Large intestine (tissue), 3 donors: Measurements from ENCODE around the gene BRD1. TPM values are rescaled to one million over a fixed set of nuclear protein-coding genes. Genes with fewer than 3 reads are reported as not detected.

Source experiments
- DNase-seq, 2 donors: peaks; one replicate each; pipeline versions ENCODE4 v3.0.0 to v3.0.0-alpha.2; 2013
- H3K27ac ChIP-seq: one replicate; pipeline ENCODE4 v1.5.1; 2013; ENCODE audit warnings: low read length
- H3K27me3 ChIP-seq: 2 replicates; pipeline ENCODE4 v1.6.1; 2013; ENCODE audit warnings: low read length; ENCODE audit not compliant: control insufficient read depth, insufficient read depth
- H3K36me3 ChIP-seq: 2 replicates; pipeline ENCODE4 v1.6.1; 2013; ENCODE audit warnings: low read length; ENCODE audit not compliant: control insufficient read depth, insufficient read depth
- H3K4me1 ChIP-seq: one replicate; pipeline ENCODE4 v1.6.1; 2013; ENCODE audit warnings: low read length; ENCODE audit not compliant: control insufficient read depth, insufficient read depth
- H3K4me3 ChIP-seq: one replicate; pipeline ENCODE4 v1.5.1; 2013; ENCODE audit warnings: low read length
- H3K9me3 ChIP-seq: one replicate; pipeline ENCODE4 v1.6.1; 2013; ENCODE audit warnings: mild to moderate bottlenecking, low read depth, low read length, moderate library complexity; ENCODE audit not compliant: control insufficient read depth
- WGBS: methylation state at CpG from one replicate; pipeline ENCODE4 v1.1.5; 2013; ENCODE audit warnings: low lambda C conversion rate; ENCODE audit not compliant: insufficient coverage; 5-methylcytosine and 5-hydroxymethylcytosine counted together
- polyA plus RNA-seq: library from polyadenylated mRNA; unstranded; fragments of 120-200 nt; gene quantifications from one replicate; pipeline ENCODE4 v1.2.1, GENCODE V29; 2013

BRD1 gene
- polyA plus RNA-seq, 1 donor = 36.8 TPM

DNA sequence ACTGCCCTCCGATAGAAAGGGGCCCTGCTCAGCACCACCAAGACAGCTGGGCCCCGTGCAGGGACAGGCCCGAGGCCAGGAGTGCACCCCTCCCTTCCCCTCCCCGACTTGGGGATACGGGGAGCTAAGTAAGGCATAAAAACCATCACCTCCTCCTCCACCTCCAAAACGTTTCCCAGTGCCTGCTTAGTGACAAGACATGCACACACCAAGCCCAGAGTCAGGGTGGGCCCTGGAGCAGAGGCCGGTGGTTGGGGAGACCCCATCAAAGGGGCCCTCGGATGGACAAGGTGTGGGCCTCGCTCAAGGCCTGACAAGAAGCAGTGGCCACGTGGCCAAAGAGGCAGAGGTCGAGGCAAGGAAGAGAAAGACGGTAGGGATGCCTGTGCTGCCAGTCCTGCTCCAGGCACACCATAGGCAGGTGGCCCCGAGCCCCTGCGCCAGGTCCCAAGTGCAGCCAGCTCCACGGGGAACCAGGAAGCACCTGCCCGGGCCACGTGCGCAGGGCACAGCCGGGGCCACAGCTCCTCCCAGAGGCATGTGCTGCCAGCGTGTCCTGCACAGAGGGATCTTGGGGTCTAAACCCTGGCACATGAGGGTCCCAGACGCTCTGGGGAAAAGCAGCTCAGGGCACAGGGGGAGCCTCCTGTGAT, 53.0 kb downstream of the BRD1 start:
- H3K4me3 ChIP-seq = no peak overlapping the region
- DNase-seq = no peak
- no peaks in the 10 kb centered on the region for H3K27me3 ChIP-seq
- H3K9me3 ChIP-seq = peaks cover 11% of the 10 kb centered on the region
- no peaks in the 10 kb centered on the region for H3K4me1 ChIP-seq
- WGBS = no CpG with 5 or more reads among the region's 21 CpGs
- no peak overlapping the region for H3K27ac ChIP-seq
- H3K36me3 ChIP-seq = peaks cover 48% of the 10 kb centered on the region

DNA sequence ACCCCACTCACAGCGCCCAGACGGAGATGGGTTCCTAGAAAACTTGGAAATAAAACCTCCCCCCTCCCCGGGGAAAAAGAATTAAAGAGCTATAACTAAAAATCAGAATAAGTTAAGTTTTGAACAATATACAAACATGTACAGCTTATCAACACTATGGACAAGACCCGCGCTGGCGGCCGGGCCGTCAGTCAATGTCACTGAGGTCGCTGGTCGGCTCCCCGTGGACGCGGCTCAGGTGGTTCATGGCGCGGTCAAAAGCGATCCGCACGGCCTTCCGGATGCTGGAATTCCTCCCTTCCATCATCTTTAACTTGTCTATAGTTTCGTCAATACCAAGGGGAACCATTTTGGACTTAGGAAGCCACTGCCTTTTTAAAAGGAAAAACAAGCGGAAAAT, 53.6 kb downstream of the BRD1 start:
- peaks cover 45% of the 10 kb centered on the region for H3K36me3 ChIP-seq
- H3K9me3 ChIP-seq = peaks cover 11% of the 10 kb centered on the region
- WGBS = 100% methylated on average over 3 of the region's 21 CpGs
- H3K4me1 ChIP-seq = peaks cover 3% of the 10 kb centered on the region
- DNase-seq = no peak
- no peaks in the 10 kb centered on the region for H3K27me3 ChIP-seq
- H3K27ac ChIP-seq = no peak overlapping the region
- H3K4me3 ChIP-seq = no peak overlapping the region

DNA sequence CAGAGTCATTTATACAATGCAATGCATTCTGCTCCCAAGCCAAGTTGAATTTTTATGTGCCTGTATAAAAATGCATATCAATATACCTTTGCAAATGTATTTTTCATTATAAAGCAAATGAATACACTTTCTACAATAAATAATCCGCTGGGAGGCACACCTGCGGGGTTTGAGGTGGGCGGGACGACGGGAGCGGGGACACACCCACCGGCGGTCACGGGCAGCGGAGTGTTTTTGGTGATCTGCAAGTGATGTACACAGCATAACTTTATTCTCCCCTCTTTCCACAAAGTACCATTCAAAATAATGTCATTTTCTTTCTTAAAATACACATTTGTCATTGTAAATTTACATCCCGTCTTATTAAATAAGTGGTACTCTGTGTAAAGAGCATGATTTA, 54.1 kb downstream of the BRD1 start:
- no peak for DNase-seq

DNA sequence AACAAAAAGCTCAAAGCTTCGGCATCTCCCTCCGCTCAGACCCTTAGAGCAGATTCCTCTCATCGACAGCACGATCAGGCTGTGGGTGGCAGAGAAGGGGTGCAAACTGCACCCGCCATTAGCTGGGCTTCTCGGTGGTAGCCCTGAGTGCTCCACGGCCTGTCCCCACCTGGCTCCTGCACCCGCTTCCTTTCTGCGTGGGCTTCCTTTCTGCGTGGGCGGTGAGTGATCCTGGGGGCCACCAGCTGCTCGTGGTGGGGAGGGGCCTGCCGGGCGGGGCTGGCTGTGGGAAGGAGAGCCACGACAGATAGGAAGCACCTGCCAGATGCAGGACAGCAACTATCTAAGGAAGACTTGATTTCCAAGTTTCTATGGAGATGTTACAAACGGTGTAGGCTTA, 55.0 kb downstream of the BRD1 start:
- WGBS = no CpG with 5 or more reads among the region's 16 CpGs
- Histone ChIP-seq H3K9me3 (peaks cover 11% of the 10 kb centered on the region), H3K27ac (no peak overlapping the region), H3K36me3 (peaks cover 41% of the 10 kb centered on the region), H3K4me1 (peaks cover 4% of the 10 kb centered on the region), H3K27me3 (no peaks in the 10 kb centered on the region), H3K4me3 (no peak overlapping the region)
- no peak for DNase-seq

More for the DNA sequence above, 54.1 kb downstream of the BRD1 start:
- Histone ChIP-seq H3K36me3 (peaks cover 44% of the 10 kb centered on the region), H3K27me3 (no peaks in the 10 kb centered on the region), H3K27ac (no peak overlapping the region), H3K4me1 (peaks cover 4% of the 10 kb centered on the region), H3K9me3 (peaks cover 11% of the 10 kb centered on the region), H3K4me3 (no peak overlapping the region)
- WGBS = no CpG with 5 or more reads among the region's 11 CpGs

DNA sequence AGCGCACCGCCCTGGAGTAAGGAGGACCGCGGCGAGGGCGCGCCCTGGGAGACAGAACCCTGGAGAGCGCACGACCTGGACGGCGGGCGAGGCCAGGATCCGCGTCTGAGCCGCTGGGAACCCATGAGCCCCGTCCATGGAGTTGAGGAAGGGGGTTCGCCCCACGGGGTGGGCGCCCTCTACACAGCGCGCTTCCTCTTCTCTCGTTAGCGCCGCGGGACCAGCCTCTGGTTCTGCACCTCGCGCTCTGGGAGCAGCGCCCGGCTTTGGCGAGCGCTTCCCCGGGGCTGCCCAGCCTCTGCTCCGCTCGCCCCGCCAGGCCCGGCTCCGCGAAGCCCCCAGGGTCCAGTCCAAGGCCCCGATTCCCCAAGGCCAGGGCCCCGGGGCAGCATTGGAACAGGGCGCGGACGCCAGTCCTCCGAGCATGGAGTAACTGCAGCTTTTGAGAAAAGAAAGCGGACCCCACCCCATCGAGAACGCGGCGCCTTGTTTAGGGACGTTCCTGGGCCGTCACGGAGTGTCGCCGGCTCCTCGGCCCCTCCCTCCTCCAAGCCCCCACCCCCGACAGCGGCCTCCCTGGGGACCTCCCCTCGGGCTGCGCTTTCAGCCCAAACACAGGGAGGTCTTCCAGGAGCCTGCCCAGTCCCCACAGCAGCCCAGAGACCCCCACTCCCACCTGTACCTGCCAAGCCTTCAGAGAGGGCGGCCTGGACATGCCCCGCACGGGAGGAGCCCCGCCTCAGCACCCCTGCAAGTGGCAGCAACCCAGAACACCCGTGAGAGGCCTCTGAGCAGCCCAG, 56.2 kb downstream of the BRD1 start:
- peaks cover 29% of the 10 kb centered on the region for H3K36me3 ChIP-seq
- no peak overlapping the region for H3K27ac ChIP-seq
- H3K9me3 ChIP-seq = peaks cover 17% of the 10 kb centered on the region
- WGBS = no CpG with 5 or more reads among the region's 64 CpGs
- peaks cover 4% of the 10 kb centered on the region for H3K4me1 ChIP-seq
- no peaks in the 10 kb centered on the region for H3K27me3 ChIP-seq
- no peak overlapping the region for H3K4me3 ChIP-seq
- DNase-seq = no peak

DNA sequence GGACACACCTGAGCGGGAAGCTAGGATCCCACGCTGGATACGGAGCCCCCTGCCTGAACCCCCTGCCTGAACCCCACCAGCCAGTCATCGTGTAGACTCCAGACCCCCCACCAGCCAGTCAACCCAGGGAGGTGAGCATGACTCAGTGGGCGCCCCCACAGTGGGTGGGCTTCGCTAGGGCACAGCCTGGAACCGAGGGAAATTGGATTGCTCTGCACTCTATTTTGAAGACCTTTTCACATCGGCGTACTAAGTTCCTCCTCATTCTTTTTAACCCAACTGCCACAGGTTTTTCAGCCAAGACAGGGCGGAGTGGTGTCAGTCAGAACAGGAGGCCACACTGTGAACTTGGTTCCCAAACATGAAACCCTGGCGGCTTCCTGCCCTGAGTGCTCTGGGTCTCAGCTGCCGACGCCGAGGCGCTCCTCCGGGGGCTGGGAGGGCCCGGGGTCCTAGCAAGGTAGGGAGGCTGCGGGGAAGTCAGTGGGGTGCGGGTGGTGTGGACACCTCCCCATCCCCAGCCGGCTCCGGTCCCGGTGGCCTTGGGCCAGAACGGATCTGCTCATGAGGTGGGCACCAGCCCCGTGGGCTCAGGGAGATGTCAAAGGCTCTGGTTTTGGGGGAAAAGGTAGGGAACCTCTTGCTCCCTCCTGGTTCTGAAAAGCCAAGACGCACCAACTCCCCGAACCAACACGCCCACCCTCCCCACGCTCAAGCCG, 57.0 kb downstream of the BRD1 start:
- no peak for DNase-seq
- peaks cover 23% of the 10 kb centered on the region for H3K36me3 ChIP-seq
- H3K4me1 ChIP-seq = peaks cover 4% of the 10 kb centered on the region
- no peaks in the 10 kb centered on the region for H3K27me3 ChIP-seq
- no peak overlapping the region for H3K4me3 ChIP-seq
- H3K27ac ChIP-seq = no peak overlapping the region
- peaks cover 25% of the 10 kb centered on the region for H3K9me3 ChIP-seq
- WGBS = no CpG with 5 or more reads among the region's 29 CpGs

DNA sequence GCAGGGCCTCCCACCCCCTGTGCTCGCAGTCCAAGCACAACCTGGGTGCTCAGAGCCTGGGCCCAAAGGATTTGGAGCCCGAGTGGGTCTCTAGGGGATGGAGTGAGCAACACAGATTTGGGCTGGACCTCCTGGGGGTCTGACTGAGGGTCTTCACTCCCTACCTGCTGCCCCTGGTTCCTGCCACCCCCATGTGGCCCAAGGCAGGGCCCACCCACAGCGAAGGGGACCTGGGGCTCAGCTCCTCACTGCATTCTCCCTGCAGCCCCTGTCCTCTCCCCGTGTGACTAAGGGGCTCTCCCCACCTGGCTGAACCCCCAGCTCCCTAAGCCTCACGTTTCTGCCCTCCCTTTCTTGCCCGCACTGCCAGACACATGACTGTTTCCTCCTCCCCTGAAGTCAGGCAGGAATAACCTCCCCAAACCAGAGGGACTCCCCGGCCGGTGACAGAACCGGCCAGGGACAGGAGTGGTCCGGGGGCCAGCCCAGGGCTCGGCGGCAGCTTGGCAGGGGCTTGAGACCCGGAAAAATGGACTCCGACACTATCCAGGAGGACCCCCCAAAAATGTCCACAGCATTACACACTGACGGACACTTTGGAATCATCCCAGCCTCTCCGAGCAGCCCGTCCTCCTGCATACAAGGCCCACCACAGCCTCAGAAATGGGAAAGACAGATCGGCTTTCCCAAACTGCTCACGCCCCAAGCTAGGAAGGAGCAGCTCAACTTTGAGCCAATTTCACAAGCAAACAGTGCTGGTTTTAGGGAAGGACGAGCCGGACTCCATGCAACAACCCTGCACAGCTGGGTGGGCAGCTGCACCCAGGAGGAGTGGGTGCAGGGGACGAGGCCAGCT, 57.8 kb downstream of the BRD1 start:
- H3K27me3 ChIP-seq = no peaks in the 10 kb centered on the region
- no peak overlapping the region for H3K27ac ChIP-seq
- H3K36me3 ChIP-seq = peaks cover 16% of the 10 kb centered on the region
- H3K4me3 ChIP-seq = no peak overlapping the region
- H3K4me1 ChIP-seq = peaks cover 4% of the 10 kb centered on the region
- no peak for DNase-seq
- no CpG with 5 or more reads among the region's 22 CpGs for WGBS
- peaks cover 33% of the 10 kb centered on the region for H3K9me3 ChIP-seq

DNA sequence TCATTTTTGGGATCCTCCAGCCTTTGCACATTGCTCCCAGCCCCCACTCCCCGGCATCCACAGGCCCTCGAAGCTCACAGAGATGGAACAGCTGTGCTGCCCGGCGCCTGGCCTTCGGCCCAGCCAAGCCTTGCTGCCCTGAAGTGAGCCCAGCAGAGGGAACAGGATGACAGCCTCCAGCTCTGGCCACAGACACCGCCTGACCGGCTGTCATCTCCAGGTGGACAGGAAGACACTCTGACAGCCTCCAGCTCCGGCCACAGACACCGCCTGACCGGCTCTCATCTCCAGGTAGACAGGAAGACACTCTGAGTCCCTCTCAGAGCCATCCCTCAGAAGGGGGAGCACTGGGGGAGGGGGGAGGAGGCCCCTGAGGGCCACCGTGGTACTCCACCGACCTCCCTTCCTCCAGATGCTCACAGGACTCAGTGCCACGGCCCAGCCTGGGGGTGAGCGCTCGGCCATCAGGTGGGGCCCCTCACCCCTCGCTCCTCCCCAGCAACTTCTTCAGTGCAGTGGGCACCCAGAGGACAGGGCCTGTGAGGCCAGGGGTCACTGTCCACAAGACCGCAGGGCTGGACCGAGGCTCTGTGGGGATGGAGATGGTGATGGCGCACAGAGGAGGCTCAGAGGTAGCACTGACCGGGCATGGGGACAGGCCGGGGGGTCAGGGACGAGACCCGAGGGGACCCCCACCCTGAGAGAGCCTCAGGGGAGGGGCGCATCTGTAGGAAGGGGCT, 58.6 kb downstream of the BRD1 start:
- Histone ChIP-seq H3K27me3 (no peaks in the 10 kb centered on the region), H3K27ac (no peak overlapping the region), H3K4me3 (no peak overlapping the region), H3K9me3 (peaks cover 34% of the 10 kb centered on the region), H3K4me1 (peaks cover 4% of the 10 kb centered on the region), H3K36me3 (peaks cover 9% of the 10 kb centered on the region)
- peak in 1 of 2 donors; percentile 24 for DNase-seq
- no CpG with 5 or more reads among the region's 24 CpGs for WGBS

DNA sequence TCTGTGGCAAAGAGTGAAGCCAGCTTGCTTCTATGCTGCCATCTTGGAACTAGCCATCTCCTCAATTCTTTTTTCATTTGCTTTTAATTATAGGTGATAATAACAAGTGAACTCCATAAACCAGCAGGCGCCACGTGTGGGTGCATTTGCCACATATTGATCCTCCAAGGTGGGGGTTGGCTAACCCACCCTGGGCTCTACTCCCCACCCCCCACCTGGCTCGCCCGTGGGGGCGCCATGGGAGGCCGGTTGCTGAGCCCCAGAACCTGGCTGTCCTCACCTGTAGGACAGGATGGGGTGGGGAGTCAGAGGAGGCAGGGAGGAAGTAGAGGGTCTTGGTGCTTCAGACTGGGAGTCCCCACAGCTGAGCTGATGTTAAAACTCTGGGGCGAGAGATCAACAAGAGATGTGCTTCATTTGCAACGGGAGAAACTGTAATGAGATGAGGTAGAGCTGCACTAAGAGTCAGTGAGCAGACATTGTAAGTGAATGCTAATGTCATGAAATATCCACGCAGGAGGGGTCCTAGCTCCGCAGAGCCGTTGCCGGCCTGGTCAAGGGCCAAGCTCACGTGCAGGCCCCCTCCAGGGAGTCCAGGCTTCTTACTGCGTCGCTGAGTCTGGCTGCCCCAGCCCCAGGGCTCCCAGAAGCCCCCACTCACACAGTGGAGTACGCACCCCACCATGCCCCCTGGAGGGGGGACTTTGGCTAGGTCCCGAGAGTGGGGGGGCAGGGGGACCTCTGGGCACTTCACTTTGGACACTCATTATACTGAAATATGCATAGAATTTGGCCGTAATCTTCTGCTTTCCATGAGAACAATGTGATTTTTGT, 59.4 kb downstream of the BRD1 start:
- WGBS = no CpG with 5 or more reads among the region's 18 CpGs
- Histone ChIP-seq H3K27me3 (no peaks in the 10 kb centered on the region), H3K4me1 (peaks cover 4% of the 10 kb centered on the region), H3K27ac (no peak overlapping the region), H3K9me3 (peaks cover 34% of the 10 kb centered on the region), H3K36me3 (peaks cover 2% of the 10 kb centered on the region), H3K4me3 (no peak overlapping the region)
- DNase-seq = no peak
